Endothelial cell of umbilical vein (primary cell): ENCODE measurements around the gene B3GALT6. TPM values are rescaled to one million over a fixed set of nuclear protein-coding genes. Genes with fewer than 3 reads are reported as not detected.

Source experiments
- BruUV-seq: library from RNA; stranded (reverse); fragments of 400-500 nt; replicated peaks from 2 replicates; lab custom pipeline; 2021; lab: Mats Ljungman, UMichigan
- CTCF ChIA-PET: fragments of 300-600, 350-600 bp; sonication (Branson Sonifier 250); formaldehyde crosslinking; loops from one replicate; lab custom pipeline; 2021; ENCODE audit warnings: antibody characterized with exemption, inconsistent platforms; lab: Charles Lee
- POLR2A ChIA-PET: fragments of 300-600, 350-600 bp; sonication (Branson Sonifier 250); formaldehyde crosslinking; loops from one replicate; lab custom pipeline; 2021; ENCODE audit warnings: antibody characterized with exemption, inconsistent platforms; lab: Charles Lee
- DNase-seq: peaks from one replicate; pipeline ENCODE4 v3.0.0-alpha.2; 2011; ENCODE audit warnings: low read depth, low spot score
- FAIRE-seq: peaks from 2 replicates; lab custom pipeline; 2011; peaks lifted over from hg19 to GRCh38; lab: Jason Lieb, UNC
- H2AFZ ChIP-seq: 2 replicates; pipeline ENCODE4 v1.6.0; 2012; ENCODE audit warnings: low read depth, low read length, control low read depth, inconsistent platforms
- H3K27ac ChIP-seq: 2 replicates; pipeline ENCODE4 v1.5.1; 2011; ENCODE audit warnings: low read depth, mild to moderate bottlenecking, control low read depth, low read length, moderate library complexity; ENCODE audit not compliant: insufficient read depth
- H3K27me3 ChIP-seq, 2 experiments: 2 replicates each; pipeline versions ENCODE4 v1.6.0 to v1.6.1; 2011; ENCODE audit warnings: low read length in 2 of 2, mixed read lengths in 1 of 2; ENCODE audit not compliant: control insufficient read depth in 2 of 2, insufficient read depth in 2 of 2
- H3K36me3 ChIP-seq, 2 experiments: 2 replicates in 1 of 2; 3 replicates in 1 of 2; pipeline ENCODE4 v1.5.1; 2011; ENCODE audit warnings: low read length in 2 of 2, mild to moderate bottlenecking in 1 of 2, moderate library complexity in 1 of 2; ENCODE audit not compliant: control insufficient read depth in 2 of 2, insufficient read depth in 2 of 2; ENCODE audit errors: extremely low read depth in 1 of 2
- H3K4me1 ChIP-seq: 3 replicates; pipeline ENCODE4 v1.5.1; 2011; ENCODE audit warnings: mild to moderate bottlenecking, low read length; ENCODE audit not compliant: control insufficient read depth, insufficient read depth; ENCODE audit errors: extremely low read depth
- H3K4me2 ChIP-seq: 2 replicates; pipeline ENCODE4 v1.6.1; 2011; ENCODE audit warnings: low read length, control low read depth, mixed read lengths; ENCODE audit not compliant: insufficient read depth
- H3K4me3 ChIP-seq, 3 experiments: fragments of 200-600 bp in 1 of 3; sonication (generic), shearing (Covaris generic) in 1 of 3; replicated peaks in 1 of 3; 2 replicates each; pipeline ENCODE4 v1.5.1; 2011 to 2016; ENCODE audit warnings: control low read depth in 3 of 3, low read length in 3 of 3, mild to moderate bottlenecking in 2 of 3, inconsistent platforms in 1 of 3, low read depth in 1 of 3, moderate library complexity in 1 of 3; ENCODE audit not compliant: insufficient read depth in 1 of 3
- H3K79me2 ChIP-seq: 2 replicates; pipeline ENCODE4 v1.6.0; 2012; ENCODE audit warnings: low read length, inconsistent platforms; ENCODE audit not compliant: control insufficient read depth, insufficient read depth
- H3K9ac ChIP-seq: replicated peaks from 2 replicates; pipeline ENCODE3; 2011; ENCODE audit warnings: low read length, control low read depth; ENCODE audit not compliant: insufficient read depth; ENCODE audit errors: extremely low read depth
- H3K9me1 ChIP-seq: replicated peaks from 3 replicates; pipeline ENCODE4 v1.6.0; 2011; ENCODE audit warnings: mild to moderate bottlenecking, low read length; ENCODE audit not compliant: control insufficient read depth, insufficient read depth; ENCODE audit errors: extremely low read depth
- H3K9me3 ChIP-seq: replicated peaks from 2 replicates; pipeline ENCODE4 v1.5.1; 2012; ENCODE audit warnings: low read length, inconsistent platforms; ENCODE audit not compliant: control insufficient read depth, insufficient read depth
- H4K20me1 ChIP-seq: replicated peaks from 2 replicates; pipeline ENCODE3; 2011; ENCODE audit warnings: mild to moderate bottlenecking, low read length; ENCODE audit not compliant: control insufficient read depth, insufficient read depth; ENCODE audit errors: extremely low read depth
- CTCF ChIP-seq, 2 donors: IDR thresholded peaks; 1 replicate in 1 of 2; 2 replicates in 1 of 2; pipeline ENCODE4 v1.5.1; 2011; ENCODE audit warnings: low read length in 2 of 2, mild to moderate bottlenecking in 2 of 2, moderate library complexity in 2 of 2, control low read depth in 1 of 2, inconsistent platforms in 1 of 2, low read depth in 1 of 2; ENCODE audit not compliant: insufficient read depth in 1 of 2; ENCODE audit errors: extremely low read depth in 1 of 2
- EZH2 ChIP-seq: IDR thresholded peaks from 2 replicates; pipeline ENCODE4 v1.6.1; 2012; ENCODE audit warnings: borderline replicate concordance, low read depth, mild to moderate bottlenecking, moderate library complexity, low read length, inconsistent platforms; ENCODE audit not compliant: severe bottlenecking
- FOS ChIP-seq: IDR thresholded peaks from 2 replicates; pipeline ENCODE4 v1.6.1; 2011; ENCODE audit warnings: mild to moderate bottlenecking, low read length, moderate library complexity, borderline replicate concordance; ENCODE audit not compliant: insufficient read depth
- GATA2 ChIP-seq: IDR thresholded peaks from 2 replicates; pipeline ENCODE4 v1.7.0; 2011; ENCODE audit warnings: low read depth, mild to moderate bottlenecking, moderate library complexity, mixed read lengths, low read length; ENCODE audit not compliant: insufficient read length, insufficient read depth
- JUN ChIP-seq: IDR thresholded peaks from 2 replicates; pipeline ENCODE4 v1.6.1; 2011; ENCODE audit warnings: borderline replicate concordance, low read depth; ENCODE audit not compliant: insufficient read length, insufficient read depth
- MYC ChIP-seq: IDR thresholded peaks from one replicate; pipeline ENCODE4 v1.6.1; 2011; ENCODE audit warnings: mild to moderate bottlenecking, low read depth, low read length
- POLR2A ChIP-seq: IDR thresholded peaks from 2 replicates; pipeline ENCODE4 v1.6.1; 2012; ENCODE audit warnings: low read depth, mild to moderate bottlenecking, control low read depth, low read length
- POLR2AphosphoS5 ChIP-seq: IDR thresholded peaks from 2 replicates; pipeline ENCODE4 v1.6.1; 2012; ENCODE audit warnings: low read depth, mild to moderate bottlenecking, control low read depth, low read length, moderate library complexity; ENCODE audit not compliant: insufficient read depth
- dilution Hi-C: fragments of 300-500 bp; cut with MboI; formaldehyde crosslinking; loops from one replicate; pipeline ENCODE4 v1.15.0; 2019; ENCODE audit warnings: low sequenced_read_pairs; ENCODE audit not compliant: extremely low pct_ligation_motif_present
- intact Hi-C: fragments of 100-400 bp; cut with micrococcal nuclease; formaldehyde crosslinking; loops from one replicate; pipeline ENCODE4 v1.10.0; 2022
- polyA plus RNA-seq, 4 experiments: library from polyadenylated mRNA; depleted of rRNA in 3 of 4; stranded (reverse) in 3 of 4; unstranded in 1 of 4; fragments of >200 nt; gene quantifications; 2 replicates each; pipeline versions ENCODE4 v1.2.1 to v1.2.3, GENCODE V29; 2011 to 2012; ENCODE audit warnings: missing spikeins in 1 of 4
- total RNA-seq: library from RNA; stranded (reverse); gene quantifications from 2 replicates; pipeline ENCODE4 v1.2.3, GENCODE V29; 2021
- TF ChIP-seq, protein P1 (sequence below): IDR thresholded peaks from 2 replicates; pipeline ENCODE4 v1.6.1; 2011; ENCODE audit not compliant: insufficient read depth, insufficient read length

The B3GALT6 gene
- total and polyA plus RNA-seq, 2 donors (not counting 3 experiments of a cell fraction or from before 2014, with no cell fraction given): 24.6 to 34.1 TPM

- Histone ChIP-seq H3K79me2 (no peaks in the 10 kb centered on the region), H3K27me3 (no peaks in the 10 kb centered on the region), H4K20me1 (no peaks in the 10 kb centered on the region), H3K36me3 (no peaks in the 10 kb centered on the region), H3K27ac (no peak overlapping the region), H3K9ac (no peak overlapping the region), H3K9me3 (no peaks in the 10 kb centered on the region), H3K4me2 (no peak overlapping the region), H3K9me1 (no peaks in the 10 kb centered on the region), H3K4me3 (no peak overlapping the region), H2AFZ (no peak overlapping the region), H3K4me1 (peaks cover 8% of the 10 kb centered on the region)
- FAIRE-seq (no peak), DNase-seq (no peak)
- POLR2A ChIA-PET: no interaction called here
- BruUV-seq: no TSS peak
- no peak for TF ChIP-seq MYC
- TF ChIP-seq POLR2AphosphoS5: no peak
- TF ChIP-seq POLR2A: no peak
- no peak for TF ChIP-seq FOS
- no peak for TF ChIP-seq EZH2
- TF ChIP-seq, protein P1, sequence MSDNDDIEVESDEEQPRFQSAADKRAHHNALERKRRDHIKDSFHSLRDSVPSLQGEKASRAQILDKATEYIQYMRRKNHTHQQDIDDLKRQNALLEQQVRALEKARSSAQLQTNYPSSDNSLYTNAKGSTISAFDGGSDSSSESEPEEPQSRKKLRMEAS: no peak
- no peak for TF ChIP-seq CTCF (IDR thresholded peaks at IDR 0.05; ENCODE audit: extremely low read depth in 1 of 2, insufficient read depth in 1 of 2, low read depth in 1 of 2, low read length in 2 of 2)
- no peak for TF ChIP-seq GATA2
- no peak for TF ChIP-seq JUN
- CTCF ChIA-PET: interaction anchor here (1.3 to 1.4 kb wide), 2 partner anchors 11 to 13 kb away, joined by 4 to 7 read pairs; no protein-coding TSS in a partner anchor
- intact Hi-C loops (no loop called here), dilution Hi-C loops (no loop called here)
Measured at GRCh38 chr1:1279028-1279427, 47.0 kb downstream of the B3GALT6 start.
